DOHH2 (cell line): ENCODE results near the gene MYLIP.

Experiments used
- H3F3A ChIP-seq: fragments of 200-600 bp; sonication (generic), shearing (Covaris generic); 2 replicates; pipeline ENCODE4 v1.6.0; 2016; ENCODE audit warnings: antibody characterized with exemption, mild to moderate bottlenecking; ENCODE audit not compliant: control insufficient read depth, insufficient read depth
- H3K27ac ChIP-seq: fragments of 200-600 bp; sonication (generic); 2 replicates; pipeline ENCODE4 v1.5.1; 2014; ENCODE audit warnings: low read depth, mild to moderate bottlenecking, low read length, moderate library complexity
- H3K27me3 ChIP-seq: fragments of 200-600 bp; sonication (generic); 2 replicates; pipeline ENCODE4 v1.6.1; 2014; ENCODE audit warnings: mild to moderate bottlenecking, low read length, mixed read lengths; ENCODE audit not compliant: control insufficient read depth
- H3K36me3 ChIP-seq: fragments of 200-600 bp; sonication (generic); 2 replicates; pipeline ENCODE4 v1.6.1; 2014; ENCODE audit warnings: mild to moderate bottlenecking, low read length, moderate library complexity, mixed read lengths; ENCODE audit not compliant: control insufficient read depth
- H3K4me1 ChIP-seq: fragments of 200-600 bp; sonication (generic); 2 replicates; pipeline ENCODE4 v1.6.1; 2014; ENCODE audit warnings: mild to moderate bottlenecking, low read length, mixed read lengths; ENCODE audit not compliant: control insufficient read depth
- H3K4me2 ChIP-seq: fragments of 200-600 bp; sonication (generic); 2 replicates; pipeline ENCODE4 v1.6.0; 2014; ENCODE audit warnings: mild to moderate bottlenecking, low read length, moderate library complexity
- H3K4me3 ChIP-seq: fragments of 200-600 bp; sonication (generic); 2 replicates; pipeline ENCODE4 v1.5.1; 2014; ENCODE audit warnings: mild to moderate bottlenecking, low read length, mixed read lengths
- H3K79me2 ChIP-seq: fragments of 200-600 bp; sonication (generic); 2 replicates; pipeline ENCODE4 v1.6.1; 2014; ENCODE audit warnings: mild to moderate bottlenecking, low read length, mixed read lengths; ENCODE audit not compliant: control insufficient read depth
- H3K9me2 ChIP-seq: fragments of 200-600 bp; sonication (generic); replicated peaks from 2 replicates; pipeline ENCODE4 v1.6.1; 2014; ENCODE audit warnings: mild to moderate bottlenecking, low read length, mixed read lengths; ENCODE audit not compliant: control insufficient read depth
- H3K9me3 ChIP-seq: fragments of 200-600 bp; sonication (generic); 2 replicates; pipeline ENCODE4 v1.6.1; 2014; ENCODE audit warnings: antibody characterized with exemption, low read length, mixed read lengths; ENCODE audit not compliant: control insufficient read depth, insufficient read depth
- H4K20me1 ChIP-seq: fragments of 200-600 bp; sonication (generic); 2 replicates; pipeline ENCODE4 v1.6.0; 2014; ENCODE audit warnings: low read depth, mild to moderate bottlenecking, antibody characterized with exemption, low read length, moderate library complexity; ENCODE audit not compliant: control insufficient read depth, insufficient read depth
- EZH2phosphoT487 ChIP-seq: fragments of 200-600 bp; sonication (generic); IDR thresholded peaks from 2 replicates; pipeline ENCODE4 v1.6.1; 2017; ENCODE audit warnings: borderline replicate concordance, mild to moderate bottlenecking, antibody characterized with exemption, low read length, moderate library complexity, mixed read lengths
- TF ChIP-seq, protein P1 (sequence below): fragments of 200-600 bp; sonication (generic); IDR thresholded peaks from one replicate; pipeline ENCODE4 v1.5.1; 2014; ENCODE audit warnings: antibody characterized with exemption, mild to moderate bottlenecking, low read depth, low read length; ENCODE audit not compliant: poor library complexity, severe bottlenecking

The MYLIP gene

DNA sequence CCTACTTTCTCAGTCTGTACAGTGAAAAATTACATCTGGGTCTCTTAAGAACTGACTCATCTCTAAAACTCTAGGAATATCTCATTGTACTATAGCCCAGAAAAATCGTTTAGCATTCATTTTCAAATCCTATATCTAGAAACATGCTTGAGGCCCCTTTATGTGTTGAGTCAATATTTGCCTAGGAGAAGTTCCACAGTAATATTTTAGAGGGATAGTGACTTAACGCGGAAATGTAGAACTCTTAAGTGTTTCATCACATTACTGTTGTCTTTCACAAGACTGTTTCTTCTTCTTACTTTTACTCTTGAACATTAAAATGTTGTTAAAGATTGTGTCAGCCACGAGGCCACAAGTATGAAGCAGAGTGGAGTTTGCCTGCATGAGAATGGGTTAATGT lies 23.0 kb upstream of the MYLIP start:
- no peak for TF ChIP-seq EZH2phosphoT487
- TF ChIP-seq, protein P1, sequence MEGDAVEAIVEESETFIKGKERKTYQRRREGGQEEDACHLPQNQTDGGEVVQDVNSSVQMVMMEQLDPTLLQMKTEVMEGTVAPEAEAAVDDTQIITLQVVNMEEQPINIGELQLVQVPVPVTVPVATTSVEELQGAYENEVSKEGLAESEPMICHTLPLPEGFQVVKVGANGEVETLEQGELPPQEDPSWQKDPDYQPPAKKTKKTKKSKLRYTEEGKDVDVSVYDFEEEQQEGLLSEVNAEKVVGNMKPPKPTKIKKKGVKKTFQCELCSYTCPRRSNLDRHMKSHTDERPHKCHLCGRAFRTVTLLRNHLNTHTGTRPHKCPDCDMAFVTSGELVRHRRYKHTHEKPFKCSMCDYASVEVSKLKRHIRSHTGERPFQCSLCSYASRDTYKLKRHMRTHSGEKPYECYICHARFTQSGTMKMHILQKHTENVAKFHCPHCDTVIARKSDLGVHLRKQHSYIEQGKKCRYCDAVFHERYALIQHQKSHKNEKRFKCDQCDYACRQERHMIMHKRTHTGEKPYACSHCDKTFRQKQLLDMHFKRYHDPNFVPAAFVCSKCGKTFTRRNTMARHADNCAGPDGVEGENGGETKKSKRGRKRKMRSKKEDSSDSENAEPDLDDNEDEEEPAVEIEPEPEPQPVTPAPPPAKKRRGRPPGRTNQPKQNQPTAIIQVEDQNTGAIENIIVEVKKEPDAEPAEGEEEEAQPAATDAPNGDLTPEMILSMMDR = no peak
- Histone ChIP-seq H3K4me1 (no peaks in the 10 kb centered on the region), H3K9me2 (no peaks in the 10 kb centered on the region), H3K27ac (no peak overlapping the region), H3F3A (no peaks in the 10 kb centered on the region), H3K9me3 (no peaks in the 10 kb centered on the region), H3K79me2 (no peaks in the 10 kb centered on the region), H3K27me3 (no peaks in the 10 kb centered on the region), H3K36me3 (no peaks in the 10 kb centered on the region), H3K4me2 (no peak overlapping the region), H3K4me3 (no peak overlapping the region), H4K20me1 (no peaks in the 10 kb centered on the region)

DNA sequence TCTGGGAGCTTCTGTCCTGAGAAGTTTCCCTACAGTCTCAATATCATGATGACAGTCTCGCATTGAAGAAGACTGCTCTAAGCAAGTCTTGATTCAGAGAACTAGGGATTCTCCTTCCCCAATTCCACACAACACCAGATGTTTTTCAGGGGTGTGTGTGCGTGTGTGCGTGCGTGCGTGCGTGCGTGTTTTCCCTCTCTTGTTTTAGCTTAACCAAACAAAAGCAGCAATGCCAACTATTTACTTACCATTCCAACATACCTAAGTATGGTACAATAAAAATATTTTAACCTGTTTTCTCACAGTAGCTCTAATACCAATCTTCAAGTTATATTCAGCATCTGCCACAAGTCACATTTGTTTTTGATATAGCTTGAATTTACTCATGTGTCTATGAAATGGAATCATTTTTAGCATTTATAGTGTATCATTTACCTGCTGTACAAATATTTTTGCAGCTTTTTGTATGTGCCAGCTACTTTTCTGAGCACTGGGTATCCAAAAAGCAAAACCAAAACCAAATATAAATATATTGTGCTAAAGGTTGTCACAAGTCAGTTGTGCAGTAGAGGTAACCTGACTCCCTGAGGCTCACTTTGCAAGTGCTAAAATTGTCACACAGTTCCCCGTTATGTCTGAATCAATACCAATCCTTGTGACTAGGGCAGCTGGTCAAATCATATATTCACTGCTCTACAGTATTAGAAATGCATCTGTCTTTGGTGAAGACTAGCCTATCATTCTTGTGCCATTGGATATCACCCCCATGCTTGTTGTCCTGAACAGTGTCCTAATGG lies 21.7 kb upstream of the MYLIP start:
- TF ChIP-seq, protein P1 = no peak
- no peak for TF ChIP-seq EZH2phosphoT487
- H3K4me1 ChIP-seq = no peaks in the 10 kb centered on the region
- H3K9me2 ChIP-seq = no peaks in the 10 kb centered on the region

DNA sequence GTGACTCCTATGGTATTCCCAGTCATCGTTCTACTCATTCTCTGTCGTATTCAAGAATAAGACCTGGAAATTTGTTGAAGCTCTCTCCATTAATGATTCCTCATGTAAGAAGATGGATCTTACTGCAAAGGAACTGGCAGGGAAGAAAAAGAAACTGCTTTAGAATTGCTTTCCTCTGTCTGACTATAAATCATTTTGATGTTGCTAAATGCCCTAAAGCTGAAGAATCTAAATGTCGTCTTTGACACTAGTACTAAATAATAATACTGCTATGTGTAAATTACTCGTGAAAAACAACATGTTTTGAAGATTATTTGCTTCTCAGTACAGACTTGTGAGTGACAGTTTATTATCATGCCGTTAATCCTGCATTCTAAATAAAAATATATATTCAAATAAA lies 20.5 kb upstream of the MYLIP start:
- H3K4me1 ChIP-seq = no peaks in the 10 kb centered on the region
- H3K27me3 ChIP-seq = no peaks in the 10 kb centered on the region
- H3K36me3 ChIP-seq = no peaks in the 10 kb centered on the region
- H3K4me2 ChIP-seq = no peak overlapping the region
- no peaks in the 10 kb centered on the region for H3F3A ChIP-seq
- TF ChIP-seq, protein P1 = no peak
- no peak for TF ChIP-seq EZH2phosphoT487
- no peak overlapping the region for H3K27ac ChIP-seq
- no peaks in the 10 kb centered on the region for H3K9me3 ChIP-seq
- no peaks in the 10 kb centered on the region for H3K9me2 ChIP-seq
- H4K20me1 ChIP-seq = no peaks in the 10 kb centered on the region
- H3K79me2 ChIP-seq = no peaks in the 10 kb centered on the region
- no peak overlapping the region for H3K4me3 ChIP-seq

More for the DNA sequence above, 21.7 kb upstream of the MYLIP start:
- Histone ChIP-seq H3K4me2 (no peak overlapping the region), H4K20me1 (no peaks in the 10 kb centered on the region), H3F3A (no peaks in the 10 kb centered on the region), H3K27me3 (no peaks in the 10 kb centered on the region), H3K79me2 (no peaks in the 10 kb centered on the region), H3K9me3 (no peaks in the 10 kb centered on the region), H3K36me3 (no peaks in the 10 kb centered on the region), H3K27ac (no peak overlapping the region), H3K4me3 (no peak overlapping the region)
